HEK293T (cell line): ENCODE data around the gene B3GNT8.

ENCODE experiments used
- CTCF ChIA-PET: fragments of 350-600 bp; formaldehyde crosslinking; extraction: SDS; loops from one replicate; lab custom pipeline; 2021; ENCODE audit warnings: antibody characterized with exemption, inconsistent platforms; lab: Yijun Ruan, JAX
- POLR2A ChIA-PET: fragments of 350-600 bp; formaldehyde crosslinking; extraction: SDS; loops from one replicate; lab custom pipeline; 2020; ENCODE audit warnings: antibody characterized with exemption, inconsistent platforms; lab: Yijun Ruan, JAX
- DNase-seq: peaks from one replicate; pipeline ENCODE4 v3.0.0; 2012; ENCODE audit warnings: mixed read lengths; ENCODE audit errors: extremely low spot score
- ARNT ChIP-seq: fragments of 450-650 bp; IDR thresholded peaks from 2 replicates; pipeline ENCODE4 v1.6.1; 2017; ENCODE audit warnings: mild to moderate bottlenecking
- BHLHE40 ChIP-seq: fragments of 450-650 bp; IDR thresholded peaks from 2 replicates; pipeline ENCODE4 v1.6.1; 2016; ENCODE audit warnings: mild to moderate bottlenecking, moderate library complexity, borderline replicate concordance
- CTBP1 ChIP-seq: fragments of 450-650 bp; IDR thresholded peaks from 2 replicates; pipeline ENCODE4 v1.6.1; 2016; ENCODE audit warnings: borderline replicate concordance
- ELF4 ChIP-seq: fragments of 450-650 bp; IDR thresholded peaks from 2 replicates; pipeline ENCODE4 v1.6.1; 2017; ENCODE audit warnings: antibody characterized with exemption
- FOXA1 ChIP-seq: fragments of 450-650 bp; IDR thresholded peaks from 2 replicates; pipeline ENCODE4 v1.6.1; 2016; ENCODE audit warnings: mild to moderate bottlenecking
- FOXK2 ChIP-seq: fragments of 450-650 bp; IDR thresholded peaks from 2 replicates; pipeline ENCODE4 v1.6.1; 2016; ENCODE audit warnings: mild to moderate bottlenecking
- FOXM1 ChIP-seq: fragments of 450-650 bp; IDR thresholded peaks from 2 replicates; pipeline ENCODE4 v1.6.1; 2017; ENCODE audit warnings: mild to moderate bottlenecking, borderline replicate concordance
- HDGF ChIP-seq: fragments of 450-650 bp; IDR thresholded peaks from 2 replicates; pipeline ENCODE4 v1.6.1; 2017; ENCODE audit warnings: antibody characterized with exemption, borderline replicate concordance
- L3MBTL2 ChIP-seq: fragments of 450-650 bp; conservative IDR thresholded peaks from 2 replicates; pipeline ENCODE4 v1.6.1; 2016; ENCODE audit warnings: mild to moderate bottlenecking
- LEF1 ChIP-seq: fragments of 450-650 bp; IDR thresholded peaks from 2 replicates; pipeline ENCODE4 v1.6.1; 2017; ENCODE audit warnings: mild to moderate bottlenecking, borderline replicate concordance
- NFRKB ChIP-seq: fragments of 450-650 bp; IDR thresholded peaks from 2 replicates; pipeline ENCODE4 v1.6.1; 2016; ENCODE audit warnings: mild to moderate bottlenecking, moderate library complexity
- SP1 ChIP-seq: fragments of 450-650 bp; IDR thresholded peaks from 2 replicates; pipeline ENCODE4 v1.6.1; 2017
- SUZ12 ChIP-seq: fragments of 450-650 bp; IDR thresholded peaks from 2 replicates; pipeline ENCODE4 v1.6.1; 2016; ENCODE audit warnings: mild to moderate bottlenecking
- TARDBP ChIP-seq: fragments of 450-650 bp; IDR thresholded peaks from 2 replicates; pipeline ENCODE4 v1.6.1; 2016
- ZNF384 ChIP-seq: fragments of 450-650 bp; IDR thresholded peaks from 2 replicates; pipeline ENCODE4 v1.6.1; 2016
- TF ChIP-seq, protein P1 (sequence below): fragments of 450-650 bp; IDR thresholded peaks from 2 replicates; pipeline ENCODE4 v1.6.1; 2016

The B3GNT8 gene

GRCh38 chr19:41455936-41456335 is 28.8 kb upstream of the B3GNT8 start:
- ChIA-PET CTCF (no interaction called here), POLR2A (no interaction called here)
- no peak for DNase-seq
- no peak for TF ChIP-seq LEF1
- no peak for TF ChIP-seq FOXM1
- no peak for TF ChIP-seq ZNF384
- no peak for TF ChIP-seq TARDBP
- no peak for TF ChIP-seq NFRKB
- no peak for TF ChIP-seq FOXK2
- TF ChIP-seq L3MBTL2 = no peak
- TF ChIP-seq SP1 = no peak
- TF ChIP-seq, protein P1, sequence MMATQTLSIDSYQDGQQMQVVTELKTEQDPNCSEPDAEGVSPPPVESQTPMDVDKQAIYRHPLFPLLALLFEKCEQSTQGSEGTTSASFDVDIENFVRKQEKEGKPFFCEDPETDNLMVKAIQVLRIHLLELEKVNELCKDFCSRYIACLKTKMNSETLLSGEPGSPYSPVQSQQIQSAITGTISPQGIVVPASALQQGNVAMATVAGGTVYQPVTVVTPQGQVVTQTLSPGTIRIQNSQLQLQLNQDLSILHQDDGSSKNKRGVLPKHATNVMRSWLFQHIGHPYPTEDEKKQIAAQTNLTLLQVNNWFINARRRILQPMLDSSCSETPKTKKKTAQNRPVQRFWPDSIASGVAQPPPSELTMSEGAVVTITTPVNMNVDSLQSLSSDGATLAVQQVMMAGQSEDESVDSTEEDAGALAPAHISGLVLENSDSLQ = no peak
- no peak for TF ChIP-seq ARNT
- no peak for TF ChIP-seq ELF4
- TF ChIP-seq HDGF = no peak
- no peak for TF ChIP-seq FOXA1
- no peak for TF ChIP-seq SUZ12

GRCh38 chr19:41452584-41453275 is 25.6 kb upstream of the B3GNT8 start:
- CTCF ChIA-PET = no interaction called here
- no peak for TF ChIP-seq FOXM1
- no peak for TF ChIP-seq FOXA1
- TF ChIP-seq, protein P1 = no peak
- TF ChIP-seq ARNT = no peak
- no peak for TF ChIP-seq TARDBP
- no peak for TF ChIP-seq LEF1
- no peak for TF ChIP-seq ELF4
- TF ChIP-seq SP1 = no peak
- TF ChIP-seq FOXK2 = no peak
- no peak for TF ChIP-seq NFRKB
- TF ChIP-seq CTBP1 = no peak
- TF ChIP-seq BHLHE40 = no peak
- TF ChIP-seq L3MBTL2 = no peak
- TF ChIP-seq ZNF384 = no peak
- TF ChIP-seq SUZ12 = no peak
- POLR2A ChIA-PET = interaction anchor here (0.8 kb wide), 1 partner anchor 111 kb away, joined by 3 read pairs; no protein-coding TSS in a partner anchor
- no peak for DNase-seq

- no peak for DNase-seq
- TF ChIP-seq TARDBP (no peak), SUZ12 (no peak), FOXK2 (no peak), ELF4 (no peak), HDGF (no peak), FOXM1 (no peak), CTBP1 (no peak), BHLHE40 (no peak), LEF1 (no peak), L3MBTL2 (no peak), FOXA1 (no peak), ZNF384 (no peak), NFRKB (no peak)
- TF ChIP-seq, protein P1 = no peak
- POLR2A ChIA-PET = no interaction called here
- CTCF ChIA-PET = interaction anchor here (0.7 to 2.5 kb wide), 3 partner anchors 114 to 1145 kb away, joined by 3 to 14 read pairs (median 12); no protein-coding TSS in a partner anchor
Measured at GRCh38 chr19:41449865-41450178, 22.6 kb upstream of the B3GNT8 start.

DNA sequence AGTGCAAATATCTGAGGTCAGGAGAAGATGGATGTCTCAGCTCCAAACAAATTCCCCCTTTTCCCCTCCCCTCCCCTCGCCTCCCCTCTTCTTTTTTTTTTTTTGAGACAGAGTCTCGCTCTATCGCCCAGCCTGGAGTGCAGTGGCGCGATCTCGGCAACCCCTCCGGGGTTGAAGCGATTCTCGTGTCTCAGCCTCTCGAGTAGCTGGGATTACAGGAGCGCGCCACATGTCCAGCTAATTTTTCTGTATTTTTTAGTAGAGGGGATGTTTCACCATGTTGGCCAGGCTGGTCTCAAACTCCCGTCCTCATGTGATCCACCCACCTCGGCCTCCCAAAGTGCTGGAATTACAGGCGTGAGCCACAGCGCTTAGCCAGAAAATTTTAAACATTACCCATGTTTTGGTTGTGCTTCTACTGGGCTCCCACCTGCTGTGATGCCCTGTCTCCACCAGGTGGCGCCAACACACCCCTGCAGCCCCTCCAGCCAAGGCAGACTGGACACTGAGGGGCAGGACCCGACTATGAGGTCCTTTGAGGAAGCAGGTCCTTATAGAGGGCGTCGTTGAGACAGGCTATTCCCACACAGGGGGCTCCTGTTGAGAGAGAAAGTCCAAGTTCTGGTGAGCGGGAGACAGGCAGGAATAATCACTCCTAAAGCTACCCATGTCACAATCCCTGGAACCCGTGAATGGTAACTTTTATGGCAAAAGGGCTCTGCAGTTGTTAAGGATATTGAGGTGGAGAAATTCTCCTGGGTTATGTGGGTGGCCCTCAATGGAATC is 22.1 kb upstream of the B3GNT8 start:
- no peak for TF ChIP-seq FOXA1
- no peak for TF ChIP-seq NFRKB
- no peak for TF ChIP-seq TARDBP
- no peak for TF ChIP-seq FOXK2
- TF ChIP-seq L3MBTL2 = 0 out of 2 replicates have a peak, but pooled peaks have one; percentile 50
- CTCF ChIA-PET = interaction anchor here (0.6 to 3.5 kb wide), 9 partner anchors 10 to 1144 kb away, joined by 3 to 18 read pairs (median 4); partner anchors contain the start of gene DMAC2
- peak; percentile 87 for DNase-seq
- POLR2A ChIA-PET = interaction anchor here (1.1 to 2.1 kb wide), 2 partner anchors 10 to 114 kb away, joined by 6 to 13 read pairs; partner anchors contain the start of gene DMAC2

DNA sequence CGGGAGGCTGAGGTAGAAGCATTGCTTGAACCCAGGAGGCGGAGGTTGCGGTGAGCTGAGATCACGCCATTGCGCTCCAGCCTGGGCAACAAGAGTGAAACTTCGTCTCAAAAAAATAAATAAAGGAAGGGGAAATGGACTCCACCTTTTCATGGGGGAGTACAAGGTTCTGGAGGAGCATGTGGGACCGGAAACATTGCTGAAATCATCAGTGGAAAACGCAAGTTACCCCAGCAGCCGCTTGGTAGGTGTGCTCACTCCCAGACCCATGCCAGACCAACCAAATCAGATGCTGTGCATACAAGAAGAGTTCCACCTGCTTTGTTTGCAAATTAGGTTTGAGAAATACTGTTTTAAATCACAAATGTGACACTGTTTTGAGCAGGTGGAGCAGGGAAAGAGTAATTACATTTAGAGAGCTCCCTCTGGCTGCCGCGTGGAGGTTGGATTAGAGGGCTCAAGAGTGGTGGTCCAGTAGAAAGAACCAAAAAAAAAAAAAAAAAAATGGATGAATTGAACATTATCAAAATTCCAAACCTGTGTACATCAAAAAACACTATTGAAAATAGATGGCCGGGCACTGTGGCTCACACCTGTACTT is 20.7 kb upstream of the B3GNT8 start:
- POLR2A ChIA-PET = interaction anchor here (1.1 to 2.1 kb wide), 2 partner anchors 8 to 116 kb away, joined by 6 to 13 read pairs; partner anchors contain the start of gene DMAC2

More for the DNA sequence above, 20.7 kb upstream of the B3GNT8 start:
- no peak for DNase-seq
- CTCF ChIA-PET = interaction anchor here (0.5 to 3.5 kb wide), 5 partner anchors 8 to 292 kb away, joined by 3 to 18 read pairs (median 4); partner anchors contain the start of gene DMAC2
- TF ChIP-seq ZNF384 = no peak
- TF ChIP-seq LEF1 = no peak
- TF ChIP-seq, protein P1 = no peak
- no peak for TF ChIP-seq ELF4
- no peak for TF ChIP-seq CTBP1
- no peak for TF ChIP-seq HDGF
- TF ChIP-seq FOXM1 = no peak
- no peak for TF ChIP-seq FOXK2
- no peak for TF ChIP-seq TARDBP
- TF ChIP-seq BHLHE40 = no peak
- no peak for TF ChIP-seq SP1
- TF ChIP-seq ARNT = no peak
- TF ChIP-seq SUZ12 = no peak
- TF ChIP-seq NFRKB = no peak
